HG02943 (cell line): Measurements from ENCODE around the gene GUK1.
"Not testable (repeated sequence)": the region's sequence is repeated elsewhere in the genome, so short reads cannot be mapped to it uniquely, and the experiment has no call there.

Experiments used
- ATAC-seq: cut with Tn5 transposase; IDR thresholded peaks from one replicate; pipeline ENCODE4 v1.9.1; 2021; ENCODE audit warnings: mild to moderate bottlenecking, low read depth, moderate library complexity; ENCODE audit not compliant: unreplicated experiment

Gene GUK1

DNA sequence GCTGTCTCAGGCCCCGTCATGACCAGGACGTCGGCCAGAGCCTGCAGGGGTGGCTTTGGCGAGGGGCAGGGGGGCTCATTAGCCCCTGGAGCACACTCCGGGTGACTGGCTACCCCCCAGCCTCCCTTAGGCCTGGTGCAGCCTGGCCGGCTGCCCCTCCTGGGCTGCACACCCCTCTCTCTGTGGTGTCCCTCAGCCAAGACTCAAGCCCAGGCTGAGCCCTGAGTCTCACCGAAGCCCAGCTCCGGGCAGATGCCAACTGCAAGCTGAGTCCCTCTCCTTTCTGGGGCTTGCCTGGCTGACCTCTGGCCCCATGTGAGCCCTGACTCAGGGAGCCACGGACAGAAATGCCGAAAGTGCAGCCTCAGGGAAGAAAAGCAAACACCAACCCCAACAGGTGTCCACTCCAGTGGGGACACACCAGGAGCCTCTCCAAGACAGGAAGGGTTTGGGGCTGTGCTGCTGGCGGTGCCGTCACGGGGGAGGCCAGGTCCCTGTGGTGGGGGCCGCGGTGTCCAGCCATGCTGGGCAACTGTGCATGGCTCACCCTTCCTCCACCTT, 20.2 kb downstream of the GUK1 start:
- ATAC-seq: no peak

DNA sequence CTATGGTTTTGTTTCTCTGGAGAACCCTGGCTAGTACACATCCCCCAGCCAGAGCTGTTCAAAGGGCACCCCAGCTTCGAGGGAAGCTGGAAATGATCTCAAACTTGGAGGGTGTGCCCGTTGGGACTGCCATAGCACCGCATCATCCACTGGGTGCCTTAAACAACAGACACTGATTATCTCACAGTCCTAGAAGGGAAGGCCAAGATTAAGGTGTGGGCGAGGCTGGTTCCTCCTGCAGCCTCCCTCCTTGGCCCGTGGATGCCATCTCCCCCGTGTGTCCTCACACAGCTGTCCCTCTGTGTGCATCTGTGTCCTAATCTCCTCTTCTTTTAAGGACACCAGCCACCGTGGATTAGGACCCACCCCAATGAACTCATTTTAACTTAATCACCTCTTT, 21.3 kb downstream of the GUK1 start:
- no peak for ATAC-seq

DNA sequence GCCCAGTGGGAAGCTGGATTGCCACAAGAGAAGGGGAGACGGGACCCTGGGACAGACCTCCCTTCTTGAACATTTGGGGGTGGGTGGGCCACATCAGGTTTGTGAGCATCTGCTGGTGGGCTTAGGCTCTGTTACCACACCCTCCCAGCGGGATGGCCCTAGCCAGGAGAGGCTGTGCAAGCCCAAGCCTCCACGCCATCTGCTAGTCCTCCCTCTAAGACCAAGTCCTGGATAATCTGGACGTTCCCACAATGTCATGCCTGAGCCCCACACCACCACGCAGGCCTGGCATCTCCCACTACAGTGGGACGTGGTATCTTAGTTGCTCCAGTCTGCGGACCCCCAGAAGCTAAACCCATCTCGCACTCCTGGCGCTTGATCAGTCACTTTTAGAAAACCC, 21.8 kb downstream of the GUK1 start:
- no peak for ATAC-seq

DNA sequence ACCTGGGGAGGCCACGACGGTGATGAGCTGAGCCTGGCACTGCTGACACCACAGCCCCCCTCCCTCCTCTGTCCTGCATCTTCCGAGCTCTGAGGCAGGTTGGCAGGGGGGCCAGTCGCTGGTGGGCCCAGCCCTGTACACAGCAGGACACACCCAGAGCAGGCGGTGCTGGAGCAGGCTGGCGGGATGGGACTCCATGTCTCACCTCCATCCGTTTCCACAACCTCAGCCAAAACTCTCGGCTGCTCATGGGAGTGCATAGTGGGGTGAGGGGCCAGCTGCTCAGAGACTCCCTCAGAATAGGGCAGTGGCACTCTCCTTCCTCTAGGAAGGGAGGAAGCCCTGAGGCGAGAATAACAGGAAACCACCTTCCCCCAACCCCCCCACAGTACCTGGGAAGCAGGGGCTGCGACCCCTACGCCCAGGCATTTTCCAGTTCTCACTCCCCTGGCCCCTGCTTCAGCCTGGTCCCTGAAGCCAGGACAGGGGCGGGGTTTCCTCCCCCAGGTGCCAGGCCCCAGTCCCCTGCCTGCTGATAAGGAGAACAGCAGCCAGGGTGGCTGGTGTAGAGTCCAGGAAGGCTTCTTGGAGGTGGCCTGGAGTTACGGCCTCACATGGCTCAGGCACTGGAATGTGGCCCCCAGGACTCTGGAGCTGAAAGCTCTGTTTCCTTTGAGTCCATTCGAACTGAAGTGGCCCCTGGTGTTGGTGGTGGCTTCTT, 22.4 kb downstream of the GUK1 start:
- ATAC-seq: no peak

DNA sequence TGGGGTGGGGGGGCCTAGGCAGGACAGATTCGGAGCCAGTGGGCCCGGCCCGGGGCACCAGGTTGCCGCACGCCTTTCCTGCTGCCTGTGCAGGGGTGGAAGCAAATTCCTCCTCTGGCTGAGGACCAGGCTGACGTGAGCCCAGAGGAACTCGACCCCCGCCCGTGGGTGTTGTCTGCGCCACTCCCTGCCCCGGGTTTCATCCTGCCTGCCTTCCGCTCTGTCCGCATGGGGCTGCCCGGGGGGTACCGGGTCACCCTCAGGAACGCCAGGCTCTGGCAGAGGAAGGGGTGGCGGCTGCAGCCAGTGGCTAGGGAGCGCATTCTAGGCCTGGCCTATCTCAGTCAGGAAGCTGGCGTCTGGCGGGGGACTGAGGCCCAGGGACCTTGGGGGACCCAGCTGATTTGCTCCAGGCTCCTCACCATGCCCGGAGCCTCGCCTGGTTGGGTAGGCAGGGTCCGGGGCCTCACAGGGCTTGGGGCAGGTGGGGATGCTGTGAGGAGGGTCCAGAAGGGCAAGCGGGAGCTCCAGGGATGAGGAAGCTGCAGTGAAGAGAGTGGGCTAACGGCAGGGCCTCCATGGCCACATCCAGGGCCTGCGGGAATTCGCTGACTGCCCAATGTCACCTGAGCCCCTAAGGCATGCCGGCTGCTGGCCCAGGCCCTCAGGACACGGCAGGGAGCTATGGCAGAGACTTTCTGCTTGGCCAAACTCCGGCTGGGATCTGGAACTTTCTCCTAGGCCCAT, 23.1 kb downstream of the GUK1 start:
- no peak for ATAC-seq

DNA sequence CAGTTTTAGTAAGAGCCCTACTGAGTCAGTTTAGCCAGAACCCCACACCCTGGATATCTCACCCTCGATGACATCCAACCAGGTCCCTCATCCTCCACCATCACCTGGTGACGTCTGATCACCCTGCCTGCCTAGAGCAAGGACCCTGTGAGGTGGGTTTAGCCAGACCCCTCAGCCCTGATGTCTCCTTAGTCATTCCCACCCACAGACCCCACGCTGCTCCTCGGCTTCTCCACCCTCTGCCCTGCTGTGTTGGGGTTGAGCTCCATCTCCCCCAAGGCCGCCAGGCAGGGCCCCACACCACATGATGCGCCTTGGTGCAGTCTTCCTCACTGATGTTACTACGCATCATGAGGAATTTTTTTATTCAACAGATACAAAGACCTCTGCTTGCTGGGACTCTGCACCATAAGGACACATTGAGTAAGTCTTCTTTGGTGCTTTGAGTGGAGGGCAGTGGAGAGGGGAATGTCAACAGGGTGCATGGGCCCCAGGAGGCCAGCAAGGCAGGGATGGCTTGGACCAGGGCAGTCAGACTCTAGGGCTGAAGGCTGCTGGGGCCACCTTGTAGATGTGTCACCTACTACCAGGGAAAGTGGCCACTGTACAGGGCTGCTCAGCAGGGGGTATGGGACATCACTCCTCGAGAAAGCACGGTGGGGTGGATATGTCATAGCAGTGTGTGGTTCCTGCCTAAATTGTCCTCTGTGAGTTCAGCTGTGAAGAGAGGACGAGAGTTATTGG, 23.9 kb downstream of the GUK1 start:
- ATAC-seq: no peak

DNA sequence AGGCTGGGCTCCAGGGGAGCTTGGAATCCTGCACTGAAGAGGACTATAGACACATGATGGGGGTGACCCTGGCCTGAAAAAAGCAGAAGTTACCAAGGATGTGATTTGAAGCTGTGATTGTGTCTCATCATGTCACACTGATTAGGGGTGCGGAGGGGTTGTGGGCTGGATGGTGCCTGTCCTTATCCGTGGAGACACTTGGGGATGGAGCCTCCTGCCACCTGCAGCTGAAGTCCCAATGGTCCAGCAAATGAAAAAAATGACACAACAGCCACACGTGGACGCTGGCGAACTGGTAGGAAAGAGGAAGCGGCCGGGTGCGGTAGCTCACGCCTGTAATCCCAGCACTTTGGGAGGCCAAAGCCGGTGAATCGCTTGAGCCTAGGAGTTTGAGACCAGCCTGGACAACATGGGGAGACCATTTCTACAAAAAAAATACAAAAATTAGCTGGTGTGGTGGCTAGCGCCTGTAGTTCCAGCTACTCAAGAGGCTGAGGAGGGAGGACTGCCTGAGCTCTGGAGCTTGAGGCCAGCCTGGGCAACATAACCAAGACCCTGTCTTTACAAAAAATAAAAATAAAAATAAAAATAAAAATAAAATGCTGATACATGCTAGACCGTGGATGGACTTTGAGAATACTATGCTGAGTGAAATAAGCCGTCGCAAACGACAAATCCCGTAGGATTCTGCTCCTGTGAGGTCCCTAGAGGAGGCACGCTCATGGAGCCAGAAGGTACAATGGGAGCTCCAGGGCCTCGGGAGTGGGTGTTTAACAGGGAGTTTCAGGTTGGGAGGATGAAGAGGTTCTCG, 24.7 kb downstream of the GUK1 start:
- peak; percentile 2 for ATAC-seq

DNA sequence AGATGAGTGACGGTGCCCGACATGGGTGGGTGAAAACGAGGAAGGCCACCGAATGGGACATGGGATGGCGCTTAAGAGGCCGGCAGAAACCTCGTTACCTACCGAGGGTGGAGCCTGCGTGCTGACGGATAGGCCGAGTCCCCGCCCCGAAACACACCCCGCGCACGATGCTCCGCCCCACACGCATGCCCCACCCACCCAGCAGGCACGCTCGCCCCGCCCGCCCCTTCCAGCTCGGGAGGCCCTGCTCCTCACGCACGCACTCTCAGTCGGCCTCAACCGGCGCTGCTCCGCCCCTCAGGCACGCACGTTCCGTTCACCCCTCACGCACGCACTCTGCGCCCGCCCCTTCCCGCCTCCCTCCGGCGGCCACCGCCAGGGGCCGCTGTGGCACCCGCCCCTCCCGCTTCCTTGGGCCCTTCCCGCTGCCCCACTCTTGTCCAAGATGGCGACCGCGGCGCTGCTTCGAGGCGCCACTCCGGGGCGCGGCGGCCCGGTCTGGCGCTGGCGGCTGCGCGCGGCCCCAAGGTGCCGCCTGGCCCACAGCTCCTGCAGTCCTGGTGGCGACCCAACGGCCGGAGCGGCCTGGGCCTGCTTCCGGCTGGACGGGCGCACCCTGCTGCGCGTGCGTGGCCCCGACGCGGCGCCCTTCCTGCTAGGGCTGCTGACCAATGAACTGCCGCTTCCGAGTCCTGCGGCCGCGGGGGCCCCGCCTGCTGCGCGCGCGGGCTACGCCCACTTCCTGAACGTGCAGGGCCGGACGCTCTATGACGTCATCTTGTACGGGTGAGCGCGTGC, 25.5 kb downstream of the GUK1 start, which contains the start of gene IBA57:
IBA57 (plus strand) TSS at position 433 of the 798 bp plus-strand sequence; CDS start at position 446, 13 bp downstream.
- ATAC-seq: peak; percentile 79

DNA sequence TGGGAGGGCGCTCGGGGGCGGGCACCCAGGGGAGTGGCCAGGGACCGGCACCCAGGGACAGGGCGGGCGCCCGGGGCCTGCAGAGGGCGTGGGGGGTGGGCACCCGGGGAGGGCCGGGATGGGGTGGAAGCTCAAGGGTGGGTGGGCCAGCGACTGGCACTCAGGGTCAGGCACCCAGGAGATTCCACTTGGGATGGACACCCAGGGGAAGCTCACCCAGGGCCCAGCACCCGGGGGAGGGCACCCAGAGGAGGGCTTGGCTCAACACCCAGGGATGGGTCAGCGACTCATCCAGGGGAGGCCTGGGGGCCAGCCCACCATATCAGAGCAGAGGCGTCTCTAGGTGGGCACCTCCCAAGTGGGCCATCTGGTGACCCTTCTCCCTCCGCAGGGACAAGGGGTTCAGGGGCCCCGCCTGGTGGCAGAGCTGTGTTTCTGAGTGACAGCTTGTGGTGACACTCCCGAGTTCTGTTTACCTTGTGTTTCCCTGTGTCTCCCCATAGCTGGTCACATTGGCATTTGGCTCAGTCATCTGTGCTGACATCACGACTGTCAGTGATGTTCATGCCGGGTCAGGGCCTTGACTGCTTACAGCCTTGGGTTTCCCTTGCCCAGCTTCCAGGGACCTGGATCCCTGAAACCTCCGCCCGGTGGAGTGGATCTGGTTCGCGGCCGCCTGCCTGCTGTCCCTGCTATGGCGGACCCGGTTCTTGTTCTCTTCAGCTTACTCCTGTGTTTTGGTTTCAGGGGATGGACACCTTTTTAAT, 26.3 kb downstream of the GUK1 start:
- ATAC-seq: peak; percentile 8

DNA sequence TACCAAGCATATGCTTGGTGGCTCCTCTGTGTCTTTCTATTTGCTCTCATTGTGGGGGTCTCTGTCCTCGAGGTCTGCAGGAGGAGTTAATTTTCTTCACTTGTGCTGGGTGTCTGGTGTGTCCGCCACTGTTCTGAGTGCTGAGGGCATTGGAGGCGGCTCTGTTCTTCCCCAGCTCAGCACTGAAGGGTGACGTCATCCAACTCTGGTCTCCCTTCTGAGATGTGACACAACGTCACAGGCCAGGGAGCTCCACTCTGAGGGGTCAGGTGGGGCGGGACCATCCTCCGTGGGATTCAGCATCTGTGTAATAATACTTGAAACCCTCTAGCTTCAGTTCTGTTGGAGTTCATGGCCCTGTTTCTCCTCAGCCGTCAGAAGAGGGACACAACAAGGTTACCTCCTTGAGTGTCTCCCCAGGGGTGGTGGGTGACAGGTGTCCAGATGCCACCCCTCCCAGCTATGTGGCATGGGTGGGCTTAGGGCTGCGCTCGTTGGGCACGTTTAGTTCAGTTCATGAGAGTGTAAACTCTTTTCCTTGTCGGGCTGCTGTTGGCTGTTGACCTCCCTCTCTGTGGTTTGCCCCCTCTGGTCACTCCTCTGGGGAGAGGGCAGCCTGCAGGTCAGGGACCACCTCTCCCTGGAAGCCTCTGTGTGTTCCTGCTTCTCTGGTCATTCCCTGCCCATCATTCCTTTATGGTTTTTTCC, 28.6 kb downstream of the GUK1 start:
- ATAC-seq: no peak

DNA sequence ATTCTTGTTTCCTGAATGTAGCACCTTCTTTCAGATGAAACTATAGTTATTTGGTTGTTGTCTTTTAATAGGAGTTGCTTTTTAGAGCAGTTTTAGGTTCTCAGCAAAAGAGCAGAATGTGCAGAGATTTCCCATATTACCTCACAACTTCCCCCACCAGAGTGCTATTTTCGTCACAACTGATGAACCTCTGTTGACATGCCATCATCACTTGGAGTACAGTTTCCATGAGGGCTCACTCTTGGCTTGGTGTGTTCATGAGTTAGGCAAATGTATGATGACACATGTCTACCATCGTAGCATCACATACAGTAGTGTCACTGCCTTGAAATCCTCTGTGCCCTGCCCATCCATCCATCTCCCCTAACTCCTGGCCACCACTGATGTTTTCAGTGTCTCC, 29.3 kb downstream of the GUK1 start:
- no peak for ATAC-seq

DNA sequence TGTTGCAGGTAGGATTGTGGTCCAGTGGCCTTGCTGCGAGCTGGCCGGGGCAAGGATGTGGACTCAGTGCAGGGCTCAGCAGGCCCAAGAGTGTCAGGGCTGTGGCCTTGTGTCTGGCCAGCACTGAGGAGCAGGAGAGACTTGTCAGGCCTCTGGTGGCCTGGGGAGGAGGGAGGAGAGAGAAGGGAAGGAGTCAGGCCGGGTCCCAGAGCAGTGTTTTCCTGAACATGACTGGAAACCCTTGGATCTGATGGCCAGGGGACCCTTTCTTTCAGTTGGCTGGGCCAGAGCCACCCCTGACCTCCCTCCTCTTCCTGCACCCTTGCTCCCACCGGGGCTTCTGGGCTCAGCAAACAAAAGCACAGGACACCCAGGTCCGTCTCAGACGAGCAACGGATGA, 30.6 kb downstream of the GUK1 start:
- no peak for ATAC-seq

DNA sequence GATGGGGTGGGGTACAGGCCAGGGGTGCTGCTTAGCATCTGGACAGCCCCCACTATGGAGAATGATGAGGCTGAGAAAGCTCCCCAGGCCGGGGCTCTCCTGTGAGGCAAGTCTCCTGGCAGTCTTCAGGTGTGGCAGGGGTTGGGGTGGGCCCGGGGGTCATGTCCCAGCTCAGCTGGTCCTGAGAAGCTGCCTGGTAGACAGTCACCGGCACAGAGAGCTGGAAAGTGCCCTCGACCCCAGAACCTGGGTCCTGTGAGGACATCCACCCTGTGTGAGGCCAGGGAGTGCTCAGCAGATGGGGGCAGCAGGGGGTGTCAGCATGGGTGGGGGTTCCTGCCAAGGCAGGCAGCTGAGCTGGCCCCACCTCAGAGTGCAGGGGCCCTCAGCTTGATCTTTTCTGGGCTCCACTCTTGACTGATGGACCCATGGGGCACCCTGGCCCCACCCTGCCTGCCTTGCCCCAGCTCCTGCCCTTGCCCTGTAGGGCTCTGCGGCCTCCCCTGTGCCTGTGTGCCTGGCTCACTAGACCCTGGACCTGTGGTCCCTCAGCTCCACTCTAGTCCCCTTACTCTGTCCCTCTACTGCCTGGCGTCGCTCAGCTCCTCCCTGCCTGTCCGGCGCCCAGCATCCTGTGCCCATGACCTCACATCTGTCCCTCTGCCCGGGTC, 31.3 kb downstream of the GUK1 start:
- no peak for ATAC-seq

DNA sequence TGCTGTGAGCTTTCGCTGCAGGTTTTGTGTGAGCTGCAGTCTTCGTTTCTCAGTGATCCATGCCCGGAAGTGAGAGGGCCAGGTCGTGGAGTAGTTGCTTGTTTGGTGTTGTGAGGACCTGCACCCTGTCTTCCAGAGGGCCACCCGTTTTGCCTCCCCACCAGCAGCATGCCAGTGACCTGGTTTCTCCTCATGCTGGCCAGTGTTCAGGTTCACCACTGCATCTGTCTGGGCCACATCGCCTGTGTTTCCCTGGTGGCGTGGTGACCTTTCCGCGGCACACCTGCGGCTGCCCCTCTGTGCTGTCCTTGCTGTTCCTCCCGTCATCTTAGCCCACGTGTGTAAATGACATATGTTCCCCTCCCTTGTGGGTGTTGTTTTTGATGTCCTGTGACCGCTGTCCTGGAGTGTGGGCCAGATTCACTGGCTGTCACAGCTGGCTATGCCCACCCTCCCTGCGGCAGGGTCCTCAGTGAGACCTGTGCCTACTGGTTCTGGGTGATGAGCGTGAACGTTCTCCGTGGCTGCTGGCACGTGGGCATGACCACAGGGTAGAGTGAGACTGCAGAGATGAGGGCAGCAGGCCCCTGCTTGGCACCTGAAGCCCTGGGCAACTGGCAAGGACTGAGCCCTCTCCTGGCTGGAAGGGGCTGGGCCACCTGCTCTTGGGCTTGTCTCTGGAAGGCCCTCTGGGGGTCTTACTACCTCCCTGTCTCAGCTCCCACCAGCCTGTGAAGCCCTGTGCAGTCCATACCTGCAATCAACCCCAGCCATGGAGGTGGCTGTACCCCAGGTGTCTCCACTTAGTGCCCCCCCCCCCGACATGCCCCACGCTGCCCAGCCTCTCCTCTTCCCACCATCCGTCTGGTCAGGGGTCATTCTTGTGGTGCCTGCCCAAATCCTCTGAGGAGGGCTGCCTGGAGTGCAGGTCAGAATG, 32.8 kb downstream of the GUK1 start:
- no peak for ATAC-seq

DNA sequence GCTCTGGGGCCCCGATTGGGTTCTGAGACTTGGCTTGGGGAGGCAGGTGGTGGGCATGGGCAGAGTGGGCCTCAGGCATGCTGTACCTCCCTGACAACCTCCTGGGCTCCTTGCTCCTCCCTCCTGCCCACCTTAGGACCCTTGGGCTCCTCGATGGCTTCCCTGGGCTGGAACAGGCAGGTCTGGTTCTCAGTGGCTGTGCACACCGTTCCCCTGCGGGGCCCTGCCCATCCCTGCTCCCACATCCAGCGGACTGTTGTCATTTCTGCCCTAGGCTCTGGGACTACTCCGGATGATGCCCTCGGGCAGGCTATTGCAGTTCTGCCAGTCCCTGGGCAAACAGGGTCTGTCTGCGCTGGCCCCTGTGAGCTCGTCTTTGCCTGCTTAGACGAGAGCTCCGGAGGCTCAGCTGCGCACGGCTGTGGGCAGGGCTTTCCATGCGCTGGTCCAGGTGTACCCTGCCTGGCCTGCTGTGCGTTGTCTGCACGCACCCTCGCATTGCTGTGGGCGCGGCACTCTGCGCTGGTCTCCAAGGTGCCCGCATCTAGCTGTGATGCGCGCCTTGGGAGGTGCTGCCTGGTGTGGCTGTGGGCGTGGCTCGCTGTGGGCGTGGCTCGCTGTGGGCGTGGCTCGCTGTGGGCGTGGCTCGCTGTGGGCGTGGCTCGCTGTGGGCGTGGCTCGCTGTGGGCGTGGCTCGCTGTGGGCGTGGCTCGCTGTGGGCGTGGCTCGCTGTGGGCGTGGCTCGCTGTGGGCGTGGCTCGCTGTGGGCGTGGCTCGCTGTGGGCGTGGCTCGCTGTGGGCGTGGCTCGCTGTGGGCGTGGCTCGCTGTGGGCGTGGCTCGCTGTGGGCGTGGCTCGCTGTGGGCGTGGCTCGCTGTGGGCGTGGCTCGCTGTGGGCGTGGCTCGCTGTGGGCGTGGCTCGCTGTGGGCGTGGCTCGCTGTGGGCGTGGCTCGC, 33.7 kb downstream of the GUK1 start:
- not testable (repeated sequence) for ATAC-seq
